Stimulated activated effector memory CD8-positive, alpha-beta T cell treated with anti-CD3 and anti-CD28 coated beads, Interleukin-12 subunit alpha, Interleukin-12 subunit beta, amount 100 ng/mL, for 72 hours (primary cell): ENCODE data around the gene HDAC10.

Experiments used
- ATAC-seq: fragments of 150-1000 bp; cut with Tn5 transposase; 2 replicates; pipeline ENCODE4 v1.10.0; 2021
- DNase-seq, 2 donors: peaks; one replicate each; pipeline ENCODE4 v3.0.0; 2021 to 2022; ENCODE audit warnings: low spot score in 2 of 2
- H3K27ac Mint-ChIP-seq: one replicate; pipeline ENCODE4 v1.8.0; 2022; ENCODE audit warnings: mild to moderate bottlenecking, mixed read lengths
- H3K36me3 Mint-ChIP-seq: one replicate; pipeline ENCODE4 v1.8.0; 2022; ENCODE audit warnings: mild to moderate bottlenecking, mixed read lengths
- H3K4me1 Mint-ChIP-seq: one replicate; pipeline ENCODE4 v1.8.0; 2022; ENCODE audit warnings: mixed read lengths
- H3K4me3 Mint-ChIP-seq: one replicate; pipeline ENCODE4 v1.8.0; 2022; ENCODE audit warnings: mild to moderate bottlenecking, mixed read lengths
- H3K9me3 Mint-ChIP-seq: one replicate; pipeline ENCODE4 v1.8.0; 2022; ENCODE audit warnings: mixed read lengths

Gene HDAC10, protein sequence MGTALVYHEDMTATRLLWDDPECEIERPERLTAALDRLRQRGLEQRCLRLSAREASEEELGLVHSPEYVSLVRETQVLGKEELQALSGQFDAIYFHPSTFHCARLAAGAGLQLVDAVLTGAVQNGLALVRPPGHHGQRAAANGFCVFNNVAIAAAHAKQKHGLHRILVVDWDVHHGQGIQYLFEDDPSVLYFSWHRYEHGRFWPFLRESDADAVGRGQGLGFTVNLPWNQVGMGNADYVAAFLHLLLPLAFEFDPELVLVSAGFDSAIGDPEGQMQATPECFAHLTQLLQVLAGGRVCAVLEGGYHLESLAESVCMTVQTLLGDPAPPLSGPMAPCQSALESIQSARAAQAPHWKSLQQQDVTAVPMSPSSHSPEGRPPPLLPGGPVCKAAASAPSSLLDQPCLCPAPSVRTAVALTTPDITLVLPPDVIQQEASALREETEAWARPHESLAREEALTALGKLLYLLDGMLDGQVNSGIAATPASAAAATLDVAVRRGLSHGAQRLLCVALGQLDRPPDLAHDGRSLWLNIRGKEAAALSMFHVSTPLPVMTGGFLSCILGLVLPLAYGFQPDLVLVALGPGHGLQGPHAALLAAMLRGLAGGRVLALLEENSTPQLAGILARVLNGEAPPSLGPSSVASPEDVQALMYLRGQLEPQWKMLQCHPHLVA

DNA sequence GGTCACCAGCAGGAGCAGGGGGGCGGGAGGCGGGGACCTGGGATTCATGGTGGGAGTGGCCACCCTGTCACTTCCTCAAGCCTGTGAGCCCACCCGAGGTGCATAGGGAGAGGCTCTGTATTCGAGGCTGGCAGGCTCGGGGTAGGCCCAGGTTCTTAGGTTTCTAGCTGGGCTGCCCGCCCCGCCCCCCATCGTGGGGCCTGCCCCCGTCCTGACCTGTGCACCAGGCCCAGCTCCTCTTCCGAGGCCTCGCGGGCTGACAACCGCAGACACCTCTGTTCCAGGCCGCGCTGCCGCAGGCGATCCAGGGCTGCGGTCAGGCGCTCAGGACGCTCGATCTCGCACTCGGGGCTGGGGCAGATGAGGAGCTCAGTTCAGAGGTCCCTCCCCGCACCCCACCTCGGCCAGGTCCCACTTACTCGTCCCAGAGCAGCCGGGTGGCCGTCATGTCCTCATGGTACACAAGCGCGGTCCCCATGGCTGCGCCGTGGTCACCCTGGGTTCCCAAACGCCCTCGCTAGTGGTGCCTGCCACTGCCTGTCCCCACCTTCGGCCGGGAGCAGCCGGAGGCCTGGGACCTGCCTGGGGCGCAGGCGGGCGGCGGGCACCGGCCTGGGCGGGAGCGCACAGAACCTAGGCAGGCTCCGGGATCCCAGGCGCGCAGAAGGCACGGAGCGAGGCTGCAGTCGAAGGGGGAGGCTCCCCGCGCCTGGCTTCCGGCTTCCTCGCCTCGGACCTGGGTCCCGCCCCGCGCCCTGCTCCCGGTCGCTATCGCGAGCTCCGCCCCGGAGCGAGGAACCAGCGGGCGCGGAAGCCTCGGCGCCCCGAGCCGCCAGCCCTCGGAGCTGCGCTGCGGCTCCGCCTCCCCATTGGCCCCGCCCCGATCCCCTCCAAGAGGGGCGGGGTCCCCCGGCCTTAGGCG lies at the start of gene HDAC10:
TSS of gene HDAC10 (minus strand) at position 711 of the 922 bp plus-strand sequence. CDS start at position 478, 233 bp downstream.
- H3K9me3 Mint-ChIP-seq, result no peaks in the 10 kb centered on the region

DNA sequence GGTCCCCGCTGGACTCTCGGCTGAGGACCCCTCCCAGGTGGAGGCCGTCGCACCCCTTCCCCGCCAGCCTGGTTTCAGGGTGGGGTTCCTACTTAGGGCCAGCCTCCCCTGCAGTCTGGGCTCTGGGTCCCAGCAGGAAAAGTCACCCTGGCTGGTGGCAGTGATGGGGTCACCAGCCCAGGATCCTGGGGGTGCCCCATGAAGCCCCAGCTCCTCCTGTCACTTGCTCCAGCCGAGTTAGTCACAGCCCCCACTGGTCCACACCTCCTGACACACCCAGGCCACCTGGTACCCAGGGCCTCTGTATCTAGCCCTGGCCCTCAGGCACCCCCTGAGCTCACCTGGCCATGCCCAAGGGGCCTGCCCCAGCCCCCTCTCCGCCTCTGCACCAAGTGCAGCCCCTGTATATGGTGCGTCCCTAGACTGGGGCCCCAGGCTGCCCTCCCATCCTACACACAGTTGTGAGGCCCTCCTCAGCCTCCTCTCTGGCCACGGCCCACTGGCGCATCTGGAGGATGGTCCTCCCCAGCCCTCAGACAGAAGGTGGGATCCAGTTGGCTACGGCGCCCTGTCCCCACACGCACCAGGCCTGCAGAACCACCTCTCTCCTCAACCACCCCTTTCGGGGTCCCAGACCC lies 49.7 kb upstream of the HDAC10 start:
- Mint-ChIP-seq H3K4me1 (peaks cover 6% of the 10 kb centered on the region), H3K9me3 (no peaks in the 10 kb centered on the region), H3K36me3 (no peaks in the 10 kb centered on the region), H3K4me3 (no peak overlapping the region), H3K27ac (no peak overlapping the region)
- DNase-seq (no peak), ATAC-seq (no peak)

More for the DNA sequence above, at the start of gene HDAC10:
- Mint-ChIP-seq H3K4me1 (peaks cover 22% of the 10 kb centered on the region), H3K27ac (no peak within 1 kb of the TSS), H3K36me3 (peaks cover 19% of the 10 kb centered on the region), H3K4me3 (peak within 1 kb of the TSS; percentile 73)
- peak; percentile 69 to 88 for DNase-seq
- ATAC-seq, result peak; percentile 84

DNA sequence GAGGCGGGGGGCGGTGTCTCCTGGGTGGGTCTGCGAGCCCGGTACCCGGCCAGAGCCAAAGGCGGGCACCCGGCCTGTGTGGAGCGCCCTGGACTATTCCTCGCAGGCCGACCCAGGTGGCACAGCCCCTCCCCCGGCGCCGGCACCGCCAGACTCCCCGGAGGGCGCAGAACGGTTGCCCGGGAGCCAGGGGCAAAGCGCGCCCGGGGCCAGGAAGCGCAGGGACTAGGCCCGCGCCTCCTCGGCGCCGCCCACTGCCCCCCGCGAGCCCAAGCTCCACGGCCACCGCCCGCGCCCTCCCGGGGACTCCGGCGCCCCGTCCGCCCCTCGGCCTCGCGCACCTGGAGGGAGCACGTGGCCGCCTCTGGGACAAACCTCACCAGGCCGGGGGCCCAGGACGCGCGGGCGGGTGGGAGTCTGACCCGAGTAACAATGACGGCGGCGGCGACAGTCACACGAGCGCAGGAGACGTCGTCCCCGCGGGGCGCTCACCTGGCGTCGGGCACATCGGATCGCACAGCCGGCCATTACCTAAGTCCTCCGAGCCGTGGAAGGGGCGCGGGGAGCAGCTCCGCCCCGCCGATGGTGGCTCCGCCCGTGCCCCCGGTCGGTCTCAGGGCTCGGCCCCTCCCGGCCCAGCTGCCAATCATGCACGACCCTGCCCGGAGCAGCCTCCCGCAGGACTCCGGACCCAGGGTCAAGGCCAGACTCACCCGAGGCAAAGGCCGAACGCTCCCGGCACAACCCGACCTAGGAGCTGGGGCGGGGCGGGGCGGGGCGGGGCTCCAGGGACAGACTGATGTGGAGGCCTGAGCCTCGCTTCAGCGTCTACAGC lies 48.9 kb upstream of the HDAC10 start:
- DNase-seq (no peak), ATAC-seq (no peak)
- Mint-ChIP-seq H3K9me3 (no peaks in the 10 kb centered on the region), H3K36me3 (no peaks in the 10 kb centered on the region), H3K4me3 (no peak overlapping the region), H3K4me1 (peaks cover 5% of the 10 kb centered on the region), H3K27ac (no peak overlapping the region)

DNA sequence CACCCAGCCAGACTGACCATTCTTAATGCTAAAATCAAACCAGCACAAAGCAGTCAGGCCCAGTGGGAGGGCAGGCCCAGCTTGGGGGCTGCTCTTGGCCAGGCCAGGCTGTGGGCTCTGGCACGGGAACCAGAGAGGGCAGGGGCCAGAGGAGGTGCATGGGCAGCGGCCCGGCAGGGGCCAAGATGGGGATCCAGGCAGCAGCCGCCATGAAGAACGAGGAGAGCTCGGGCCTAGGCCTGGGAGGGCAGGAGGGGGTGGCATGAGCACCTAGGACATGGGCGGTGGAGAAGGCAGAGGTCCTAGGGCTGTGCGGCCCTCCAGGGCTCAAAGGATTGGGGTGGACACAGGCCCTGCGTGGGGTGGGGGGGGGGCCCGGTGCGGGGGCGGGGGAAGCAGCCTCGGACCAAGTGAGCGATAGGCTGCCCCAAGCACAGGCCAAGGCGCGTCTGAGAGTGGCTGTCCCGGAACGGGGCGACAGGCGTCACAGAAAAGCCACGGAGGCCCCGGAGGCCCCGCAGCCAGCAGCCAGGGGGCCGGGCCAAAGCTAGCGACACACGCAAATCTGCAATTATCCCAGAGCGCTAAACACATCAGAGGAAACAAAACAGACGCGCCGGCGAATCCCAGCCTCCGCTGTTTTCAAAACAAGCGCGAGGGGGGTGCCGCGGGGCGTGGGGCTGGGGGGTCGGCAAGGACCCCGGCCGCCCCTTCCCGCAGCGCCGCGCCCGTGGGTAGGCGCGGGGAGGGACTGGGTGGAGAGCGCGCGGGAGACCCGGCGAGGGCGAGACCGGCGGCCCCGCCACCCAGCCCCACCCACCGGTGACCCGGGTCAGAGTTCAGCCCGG lies 48.1 kb upstream of the HDAC10 start:
- DNase-seq, result no peak
- Mint-ChIP-seq H3K4me3 (no peak overlapping the region), H3K36me3 (no peaks in the 10 kb centered on the region), H3K4me1 (peaks cover 1% of the 10 kb centered on the region), H3K27ac (no peak overlapping the region), H3K9me3 (no peaks in the 10 kb centered on the region)
- no peak for ATAC-seq

DNA sequence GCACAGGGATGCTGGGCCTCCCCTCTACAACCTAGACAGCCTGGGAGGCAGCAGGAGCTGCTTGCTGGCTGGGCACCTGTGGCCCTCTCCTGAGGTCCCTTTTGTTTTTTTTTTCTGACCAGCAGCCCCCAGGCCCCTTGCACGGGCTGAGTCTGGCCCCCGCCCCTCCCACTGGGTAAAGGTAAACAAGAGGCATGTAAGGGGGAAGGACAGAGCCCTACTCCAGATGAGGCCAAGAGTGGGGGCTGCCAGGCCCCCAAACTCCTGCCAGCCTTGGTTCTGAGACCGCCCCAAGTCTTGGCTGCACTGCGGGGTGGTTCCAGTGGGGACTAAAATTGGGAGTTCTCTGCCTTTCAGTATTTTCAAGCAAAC lies 47.2 kb upstream of the HDAC10 start:
- ATAC-seq, result no peak

DNA sequence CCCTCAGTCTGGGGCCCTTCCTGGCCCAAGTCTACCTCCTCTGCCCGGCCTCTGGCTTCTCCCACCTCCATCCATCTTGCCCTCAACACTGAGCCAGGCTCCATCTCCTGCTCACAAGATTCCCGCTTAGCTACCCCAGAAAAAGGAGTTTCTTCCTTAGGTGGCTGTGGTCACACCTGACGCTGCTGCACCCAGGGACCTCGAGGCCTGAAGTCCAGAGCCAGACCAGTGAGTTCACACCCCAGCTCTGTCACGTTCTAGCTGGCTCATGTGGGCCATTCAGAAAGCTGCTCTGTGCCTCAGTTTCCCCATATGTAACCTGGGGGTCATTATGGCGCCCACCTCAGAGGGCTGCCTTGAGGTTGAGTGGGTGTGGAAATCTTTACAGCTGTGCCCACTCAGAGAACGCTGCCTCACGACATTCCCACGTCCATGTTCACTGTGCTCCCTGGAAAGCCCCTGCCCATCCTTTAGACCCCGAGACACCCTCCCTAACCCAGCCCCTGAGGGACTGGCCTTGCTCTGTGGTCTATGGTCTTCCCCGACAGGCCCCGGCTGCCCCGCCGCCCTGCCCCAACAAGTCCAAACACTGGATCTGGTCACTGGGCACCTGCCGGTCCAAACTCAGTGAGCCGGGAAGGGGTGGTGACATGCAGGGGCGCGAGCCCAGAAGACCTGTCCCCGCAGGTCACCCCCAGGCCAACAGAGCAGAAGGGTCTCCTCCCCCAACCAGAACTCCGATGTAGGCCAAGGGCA lies 46.6 kb upstream of the HDAC10 start:
- no peak overlapping the region for H3K4me3 Mint-ChIP-seq
- no peaks in the 10 kb centered on the region for H3K36me3 Mint-ChIP-seq
- DNase-seq, result no peak
- H3K27ac Mint-ChIP-seq, result no peak overlapping the region
- H3K4me1 Mint-ChIP-seq, result peaks cover 2% of the 10 kb centered on the region
- H3K9me3 Mint-ChIP-seq, result no peaks in the 10 kb centered on the region
- no peak for ATAC-seq

More for the DNA sequence above, 47.2 kb upstream of the HDAC10 start:
- Mint-ChIP-seq H3K4me1 (no peaks in the 10 kb centered on the region), H3K27ac (no peak overlapping the region), H3K4me3 (no peak overlapping the region), H3K36me3 (no peaks in the 10 kb centered on the region), H3K9me3 (no peaks in the 10 kb centered on the region)
- DNase-seq, result no peak

DNA sequence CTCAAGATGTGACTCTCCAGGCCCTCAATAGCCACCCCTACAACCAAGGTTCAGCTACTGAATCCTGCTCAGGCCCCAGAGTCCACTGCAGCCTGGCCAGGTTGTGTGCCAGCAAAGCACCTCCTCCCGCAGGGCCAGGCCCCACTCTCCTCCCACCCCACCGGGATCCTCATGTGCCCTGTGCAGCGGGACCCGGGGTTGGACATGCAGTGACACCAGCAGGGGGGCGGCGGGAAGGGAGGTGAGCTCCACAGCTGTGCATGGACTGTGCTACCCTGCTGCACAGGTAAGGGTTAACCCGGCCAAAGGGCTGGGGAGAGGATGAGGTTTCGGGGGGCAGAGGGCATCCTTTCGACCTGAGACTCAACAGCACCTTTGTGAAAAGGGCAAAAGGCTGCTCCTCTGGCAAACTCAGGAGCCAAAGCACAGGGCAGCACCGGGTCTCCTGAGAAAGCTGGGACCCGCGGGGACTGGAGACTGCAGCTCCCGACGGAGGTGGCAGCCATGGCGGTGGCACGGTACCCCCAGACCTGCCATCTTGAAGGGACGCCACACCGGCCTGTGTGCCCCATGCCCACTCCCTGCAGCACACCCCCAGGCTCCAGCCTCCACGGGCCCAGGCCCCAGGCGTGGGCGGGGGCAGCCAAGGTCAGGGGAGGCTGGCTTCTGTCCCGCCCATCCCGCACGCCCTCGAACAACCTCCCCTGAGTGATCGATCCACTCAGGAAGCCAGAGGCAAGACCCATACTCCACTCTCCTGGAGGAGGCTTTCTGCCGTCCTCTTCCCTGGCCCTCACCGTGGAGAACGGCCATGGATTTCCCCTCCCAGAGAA lies 45.8 kb upstream of the HDAC10 start:
- no peak for DNase-seq
- no peaks in the 10 kb centered on the region for H3K36me3 Mint-ChIP-seq
- ATAC-seq, result no peak
- no peak overlapping the region for H3K4me3 Mint-ChIP-seq
- H3K9me3 Mint-ChIP-seq, result no peaks in the 10 kb centered on the region
- peaks cover 6% of the 10 kb centered on the region for H3K4me1 Mint-ChIP-seq
- H3K27ac Mint-ChIP-seq, result no peak overlapping the region

DNA sequence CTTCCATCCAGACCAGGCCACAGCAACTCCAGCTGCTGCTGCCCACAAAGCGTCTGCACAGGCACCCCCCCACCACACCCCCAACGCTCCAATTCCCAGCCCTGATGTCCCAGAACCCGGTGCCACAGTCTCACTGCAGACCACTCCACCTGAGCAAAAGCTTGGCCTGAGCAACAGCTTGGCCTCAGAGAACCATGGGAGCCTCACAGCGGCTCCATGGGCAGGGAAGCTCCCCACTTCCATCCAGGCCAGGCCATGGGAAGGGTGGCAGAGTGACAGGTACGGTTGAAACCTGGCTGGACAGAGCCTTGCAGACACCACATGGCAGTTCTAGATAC lies 43.2 kb upstream of the HDAC10 start:
- Mint-ChIP-seq H3K9me3 (no peaks in the 10 kb centered on the region), H3K36me3 (no peaks in the 10 kb centered on the region), H3K27ac (no peak overlapping the region), H3K4me3 (no peak overlapping the region), H3K4me1 (peaks cover 6% of the 10 kb centered on the region)
- no peak for DNase-seq
- no peak for ATAC-seq

DNA sequence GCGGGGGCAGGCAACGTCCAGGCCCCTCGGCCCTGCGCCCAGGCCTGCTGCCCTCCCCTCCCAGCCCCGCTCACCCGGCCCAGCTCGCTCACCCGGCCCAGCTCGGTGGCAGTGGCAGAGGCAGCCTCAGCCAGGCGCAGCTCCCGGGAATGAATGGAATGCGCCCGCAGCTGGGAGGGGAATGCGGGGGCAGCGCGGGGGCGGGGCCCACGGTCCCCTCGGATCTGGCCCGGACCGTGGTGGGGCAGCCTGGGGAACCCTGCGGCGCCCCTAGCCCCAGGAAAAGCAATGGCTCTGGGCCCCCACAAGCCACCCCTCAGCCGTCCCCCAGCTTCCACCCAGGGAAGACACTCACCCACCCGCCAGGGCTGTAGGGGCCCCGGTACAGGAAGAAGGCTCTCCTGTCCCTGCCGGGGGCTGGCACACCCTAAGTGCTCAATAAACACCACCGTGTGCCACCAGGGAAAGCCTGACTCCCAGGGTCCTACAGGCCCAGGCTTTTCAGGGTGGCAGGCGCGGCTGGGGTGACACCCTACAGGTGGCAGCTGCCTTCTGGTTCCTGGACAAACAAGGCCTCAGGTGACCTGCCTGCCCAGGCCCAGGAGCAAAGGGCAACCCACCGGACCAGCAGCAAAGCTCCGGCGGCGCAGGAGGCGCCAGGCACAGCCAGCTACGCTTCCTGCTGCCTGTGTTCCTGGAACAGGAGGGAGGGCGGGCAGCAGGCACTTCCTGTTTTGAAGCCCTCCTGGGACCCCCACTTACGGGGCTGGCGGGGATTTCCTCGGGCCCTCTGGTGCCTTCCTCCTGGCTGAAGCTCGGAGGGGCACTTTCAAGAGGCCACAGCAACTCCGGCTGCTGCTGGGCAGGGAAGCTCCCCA lies 42.6 kb upstream of the HDAC10 start:
- DNase-seq (no peak), ATAC-seq (no peak)
- peaks cover 6% of the 10 kb centered on the region for H3K4me1 Mint-ChIP-seq
- H3K9me3 Mint-ChIP-seq, result no peaks in the 10 kb centered on the region
- H3K27ac Mint-ChIP-seq, result no peak overlapping the region
- H3K4me3 Mint-ChIP-seq, result no peak overlapping the region
- no peaks in the 10 kb centered on the region for H3K36me3 Mint-ChIP-seq

DNA sequence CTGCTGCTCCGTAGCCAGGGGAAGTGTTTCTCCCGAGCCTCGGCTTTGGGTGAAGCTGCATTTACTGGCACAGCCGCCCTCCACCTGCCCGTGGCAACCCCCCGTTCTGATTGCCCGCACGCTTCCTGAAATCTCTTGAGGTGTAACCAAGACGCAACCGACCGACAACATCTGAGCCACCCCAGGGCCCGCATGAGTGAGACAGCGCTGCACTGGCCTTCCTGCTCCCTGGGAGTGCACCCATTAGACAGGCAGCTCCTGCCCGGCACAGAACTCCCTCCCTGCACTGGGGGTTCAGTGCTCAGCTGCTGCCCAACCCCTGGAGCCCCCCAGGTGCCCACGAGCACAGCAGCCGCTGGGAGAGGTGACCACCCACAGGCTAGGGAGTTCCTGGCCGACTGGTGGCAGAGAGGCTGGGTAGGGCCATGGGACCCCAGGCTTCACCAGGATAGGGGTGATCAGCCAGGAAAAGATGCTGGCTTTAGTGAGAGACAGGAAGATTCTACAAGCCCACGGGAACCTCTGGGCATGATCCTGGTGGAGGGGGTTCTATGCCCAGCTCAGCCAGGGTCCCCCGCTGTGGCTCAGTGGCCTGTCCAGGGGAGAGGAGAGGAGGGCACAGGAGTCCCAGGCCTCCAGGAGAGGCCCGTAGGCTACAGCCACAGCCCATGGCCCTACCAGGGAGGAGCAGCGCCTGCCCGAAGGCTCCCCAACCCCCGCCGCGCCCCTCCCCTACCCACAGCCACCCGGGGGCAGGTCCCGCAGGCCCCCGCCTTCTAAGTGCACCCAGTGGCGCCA lies 41.8 kb upstream of the HDAC10 start:
- ATAC-seq (no peak), DNase-seq (no peak)
- H3K36me3 Mint-ChIP-seq, result no peaks in the 10 kb centered on the region
- peaks cover 6% of the 10 kb centered on the region for H3K4me1 Mint-ChIP-seq
- peak overlapping the region; percentile 18 for H3K4me3 Mint-ChIP-seq
- H3K9me3 Mint-ChIP-seq, result no peaks in the 10 kb centered on the region
- H3K27ac Mint-ChIP-seq, result peak overlapping the region; percentile 67

DNA sequence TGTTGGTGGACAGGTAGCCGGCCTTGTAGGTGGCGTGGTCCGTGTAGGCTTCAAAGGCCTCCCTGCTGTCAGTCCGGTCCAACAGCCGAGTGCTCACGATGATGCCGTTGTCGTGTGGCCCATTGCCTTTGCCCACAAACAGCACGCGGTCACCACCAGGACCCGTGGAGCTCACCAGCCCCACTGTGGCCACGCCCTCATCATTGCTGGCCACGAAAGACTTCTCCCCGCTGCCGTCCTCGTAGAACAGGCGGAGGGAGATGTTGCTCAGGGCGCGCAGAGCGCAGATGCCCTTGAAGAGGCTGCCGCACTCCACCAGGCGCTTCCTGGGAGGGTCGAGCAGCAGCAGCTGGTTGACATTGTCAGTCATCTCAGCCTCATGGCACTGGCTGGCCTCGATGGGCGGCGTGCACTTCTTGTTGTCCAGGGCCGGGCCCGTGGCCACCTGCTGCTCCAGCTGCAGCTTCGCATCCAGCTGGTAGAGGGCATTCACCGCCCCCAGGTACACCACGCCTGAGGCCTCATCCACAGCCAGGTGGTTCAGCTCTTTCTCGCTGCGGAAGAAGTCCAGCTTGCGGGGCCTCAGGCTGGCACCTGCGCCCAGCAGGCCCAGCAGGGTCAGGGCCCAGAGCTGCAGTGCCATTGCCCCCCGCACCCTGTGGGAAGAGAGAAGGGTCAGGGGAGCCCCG lies 39.0 kb upstream of the HDAC10 start:
- H3K36me3 Mint-ChIP-seq, result no peaks in the 10 kb centered on the region

More for the DNA sequence above, 39.0 kb upstream of the HDAC10 start:
- Mint-ChIP-seq H3K4me1 (peaks cover 6% of the 10 kb centered on the region), H3K4me3 (no peak overlapping the region), H3K9me3 (no peaks in the 10 kb centered on the region), H3K27ac (no peak overlapping the region)
- ATAC-seq (no peak), DNase-seq (no peak)
